ENCODE measurements around the gene TAF10. TPM values are rescaled to one million over a fixed set of nuclear protein-coding genes. Genes with fewer than 3 reads are reported as not detected.

Gene TAF10
- total and polyA plus RNA-seq, 2 of the 13 experiments (the other 11 are each of a cell fraction or from before 2014, with no cell fraction given): 71.3 to 134 TPM

DNA sequence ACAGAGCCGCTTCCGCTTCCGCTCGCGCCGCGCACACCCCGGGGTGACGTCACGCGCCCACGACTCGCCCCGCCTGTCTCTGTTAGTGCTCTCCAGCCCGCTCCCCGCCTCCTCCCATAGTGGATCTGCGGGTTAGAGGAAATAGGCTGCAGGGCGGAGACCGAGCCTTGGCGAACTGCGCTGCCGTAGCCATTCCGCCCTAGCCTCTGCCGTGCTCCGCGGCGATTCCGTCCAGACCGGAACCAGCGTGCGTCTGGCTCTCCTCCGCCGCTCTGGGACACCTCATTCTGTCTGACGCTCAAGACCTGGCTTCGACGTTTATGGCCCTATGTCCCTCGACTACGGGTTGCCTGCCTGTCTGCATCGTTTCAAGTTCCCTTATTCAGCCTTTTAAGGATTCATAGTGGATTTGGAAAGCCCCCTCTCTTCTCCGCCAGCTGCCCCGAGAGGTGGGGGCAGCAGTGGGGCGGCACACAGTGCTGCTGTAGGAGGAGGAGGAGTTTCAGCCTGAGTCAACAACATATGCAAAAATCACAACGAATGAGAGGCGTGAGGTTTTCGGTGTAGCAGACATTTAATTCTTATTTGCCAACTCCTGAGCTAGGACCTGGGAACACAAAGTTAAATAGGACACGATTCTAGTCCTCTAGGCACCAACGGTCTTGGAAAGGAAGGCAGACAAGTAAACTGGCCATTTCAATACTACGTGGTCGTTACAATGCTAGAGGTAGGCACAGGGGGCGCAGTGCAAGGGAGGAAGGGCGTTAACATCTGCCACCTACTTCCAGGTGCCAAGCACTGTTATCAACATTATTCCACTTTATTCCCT is at the start of gene TAF10 (continued):
- TF ChIP-seq, protein P1, sequence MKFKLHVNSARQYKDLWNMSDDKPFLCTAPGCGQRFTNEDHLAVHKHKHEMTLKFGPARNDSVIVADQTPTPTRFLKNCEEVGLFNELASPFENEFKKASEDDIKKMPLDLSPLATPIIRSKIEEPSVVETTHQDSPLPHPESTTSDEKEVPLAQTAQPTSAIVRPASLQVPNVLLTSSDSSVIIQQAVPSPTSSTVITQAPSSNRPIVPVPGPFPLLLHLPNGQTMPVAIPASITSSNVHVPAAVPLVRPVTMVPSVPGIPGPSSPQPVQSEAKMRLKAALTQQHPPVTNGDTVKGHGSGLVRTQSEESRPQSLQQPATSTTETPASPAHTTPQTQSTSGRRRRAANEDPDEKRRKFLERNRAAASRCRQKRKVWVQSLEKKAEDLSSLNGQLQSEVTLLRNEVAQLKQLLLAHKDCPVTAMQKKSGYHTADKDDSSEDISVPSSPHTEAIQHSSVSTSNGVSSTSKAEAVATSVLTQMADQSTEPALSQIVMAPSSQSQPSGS (CRISPR knock-in tag; IDR thresholded peaks at IDR 0.05): peak; percentile 90; the same call in 1 of the 2 replicates
- TF ChIP-seq RAD51 (IDR thresholded peaks at IDR 0.05; ENCODE audit: borderline replicate concordance) (no peak), KDM5A (IDR thresholded peaks at IDR 0.05; ENCODE audit: borderline replicate concordance, low read length) (peak; percentile 58; the same call in 1 of the 2 replicates), RFX1 (IDR thresholded peaks at IDR 0.05) (no peak), ZBTB21 (CRISPR knock-in tag; IDR thresholded peaks at IDR 0.05) (peak; percentile 89), ZNF296 (CRISPR knock-in tag; conservative IDR thresholded peaks at IDR 0.05) (no peak), ZNF446 (CRISPR knock-in tag; IDR thresholded peaks at IDR 0.05) (no peak), ZZZ3 (CRISPR knock-in tag; IDR thresholded peaks at IDR 0.05; ENCODE audit: borderline replicate concordance) (no peak), ZNF354B (CRISPR knock-in tag; IDR thresholded peaks at IDR 0.05) (no peak), ELF4 (CRISPR knock-in tag; IDR thresholded peaks at IDR 0.05; ENCODE audit: borderline replicate concordance) (no peak), HOXA3 (CRISPR knock-in tag; IDR thresholded peaks at IDR 0.05) (peak; percentile 95), ISL2 (CRISPR knock-in tag; IDR thresholded peaks at IDR 0.05) (no peak; the same call in none of the 2 replicates), ZNF552 (CRISPR knock-in tag; IDR thresholded peaks at IDR 0.05; ENCODE audit: borderline replicate concordance) (no peak), ZFP36L1 (CRISPR knock-in tag; IDR thresholded peaks at IDR 0.05) (peak; percentile 69; the same call in 1 of the 2 replicates), SATB2 (CRISPR knock-in tag; IDR thresholded peaks at IDR 0.05) (no peak), ZNF329 (CRISPR knock-in tag; IDR thresholded peaks at IDR 0.05; ENCODE audit: low read depth) (0 out of 2 replicates have a peak, but pooled peaks have one; percentile 79), NR1H2 (CRISPR knock-in tag; IDR thresholded peaks at IDR 0.05; ENCODE audit: borderline replicate concordance, low read depth) (peak; percentile 81; the same call in 1 of the 2 replicates), FOXK2 (IDR thresholded peaks at IDR 0.05) (no peak), FOXO1 (CRISPR knock-in tag; IDR thresholded peaks at IDR 0.05) (peak; percentile 57), MLLT10 (CRISPR knock-in tag; IDR thresholded peaks at IDR 0.05) (no peak)
- TF ChIP-seq, protein P2, sequence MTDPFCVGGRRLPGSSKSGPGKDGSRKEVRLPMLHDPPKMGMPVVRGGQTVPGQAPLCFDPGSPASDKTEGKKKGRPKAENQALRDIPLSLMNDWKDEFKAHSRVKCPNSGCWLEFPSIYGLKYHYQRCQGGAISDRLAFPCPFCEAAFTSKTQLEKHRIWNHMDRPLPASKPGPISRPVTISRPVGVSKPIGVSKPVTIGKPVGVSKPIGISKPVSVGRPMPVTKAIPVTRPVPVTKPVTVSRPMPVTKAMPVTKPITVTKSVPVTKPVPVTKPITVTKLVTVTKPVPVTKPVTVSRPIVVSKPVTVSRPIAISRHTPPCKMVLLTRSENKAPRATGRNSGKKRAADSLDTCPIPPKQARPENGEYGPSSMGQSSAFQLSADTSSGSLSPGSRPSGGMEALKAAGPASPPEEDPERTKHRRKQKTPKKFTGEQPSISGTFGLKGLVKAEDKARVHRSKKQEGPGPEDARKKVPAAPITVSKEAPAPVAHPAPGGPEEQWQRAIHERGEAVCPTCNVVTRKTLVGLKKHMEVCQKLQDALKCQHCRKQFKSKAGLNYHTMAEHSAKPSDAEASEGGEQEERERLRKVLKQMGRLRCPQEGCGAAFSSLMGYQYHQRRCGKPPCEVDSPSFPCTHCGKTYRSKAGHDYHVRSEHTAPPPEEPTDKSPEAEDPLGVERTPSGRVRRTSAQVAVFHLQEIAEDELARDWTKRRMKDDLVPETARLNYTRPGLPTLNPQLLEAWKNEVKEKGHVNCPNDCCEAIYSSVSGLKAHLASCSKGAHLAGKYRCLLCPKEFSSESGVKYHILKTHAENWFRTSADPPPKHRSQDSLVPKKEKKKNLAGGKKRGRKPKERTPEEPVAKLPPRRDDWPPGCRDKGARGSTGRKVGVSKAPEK (CRISPR knock-in tag; IDR thresholded peaks at IDR 0.05; ENCODE audit: borderline replicate concordance): peak; percentile 82; the same call in 1 of the 2 replicates
- TF ChIP-seq, protein P3, sequence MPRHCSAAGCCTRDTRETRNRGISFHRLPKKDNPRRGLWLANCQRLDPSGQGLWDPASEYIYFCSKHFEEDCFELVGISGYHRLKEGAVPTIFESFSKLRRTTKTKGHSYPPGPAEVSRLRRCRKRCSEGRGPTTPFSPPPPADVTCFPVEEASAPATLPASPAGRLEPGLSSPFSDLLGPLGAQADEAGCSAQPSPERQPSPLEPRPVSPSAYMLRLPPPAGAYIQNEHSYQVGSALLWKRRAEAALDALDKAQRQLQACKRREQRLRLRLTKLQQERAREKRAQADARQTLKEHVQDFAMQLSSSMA (CRISPR knock-in tag; IDR thresholded peaks at IDR 0.05): no peak
- TF ChIP-seq, protein P4, sequence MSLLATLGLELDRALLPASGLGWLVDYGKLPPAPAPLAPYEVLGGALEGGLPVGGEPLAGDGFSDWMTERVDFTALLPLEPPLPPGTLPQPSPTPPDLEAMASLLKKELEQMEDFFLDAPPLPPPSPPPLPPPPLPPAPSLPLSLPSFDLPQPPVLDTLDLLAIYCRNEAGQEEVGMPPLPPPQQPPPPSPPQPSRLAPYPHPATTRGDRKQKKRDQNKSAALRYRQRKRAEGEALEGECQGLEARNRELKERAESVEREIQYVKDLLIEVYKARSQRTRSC (CRISPR knock-in tag; IDR thresholded peaks at IDR 0.05; ENCODE audit: low read depth): no peak
- TF ChIP-seq, protein P5, sequence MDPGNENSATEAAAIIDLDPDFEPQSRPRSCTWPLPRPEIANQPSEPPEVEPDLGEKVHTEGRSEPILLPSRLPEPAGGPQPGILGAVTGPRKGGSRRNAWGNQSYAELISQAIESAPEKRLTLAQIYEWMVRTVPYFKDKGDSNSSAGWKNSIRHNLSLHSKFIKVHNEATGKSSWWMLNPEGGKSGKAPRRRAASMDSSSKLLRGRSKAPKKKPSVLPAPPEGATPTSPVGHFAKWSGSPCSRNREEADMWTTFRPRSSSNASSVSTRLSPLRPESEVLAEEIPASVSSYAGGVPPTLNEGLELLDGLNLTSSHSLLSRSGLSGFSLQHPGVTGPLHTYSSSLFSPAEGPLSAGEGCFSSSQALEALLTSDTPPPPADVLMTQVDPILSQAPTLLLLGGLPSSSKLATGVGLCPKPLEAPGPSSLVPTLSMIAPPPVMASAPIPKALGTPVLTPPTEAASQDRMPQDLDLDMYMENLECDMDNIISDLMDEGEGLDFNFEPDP (CRISPR knock-in tag; conservative IDR thresholded peaks at IDR 0.05): no peak

All from HepG2 (cell line).